ENCODE measurements around the gene PCDHGB1. TPM values are rescaled to one million over a fixed set of nuclear protein-coding genes. Genes with fewer than 3 reads are reported as not detected.

The PCDHGB1 gene
- total RNA-seq, 1 experiment from 2014 or later, result 5.6 TPM

DNA sequence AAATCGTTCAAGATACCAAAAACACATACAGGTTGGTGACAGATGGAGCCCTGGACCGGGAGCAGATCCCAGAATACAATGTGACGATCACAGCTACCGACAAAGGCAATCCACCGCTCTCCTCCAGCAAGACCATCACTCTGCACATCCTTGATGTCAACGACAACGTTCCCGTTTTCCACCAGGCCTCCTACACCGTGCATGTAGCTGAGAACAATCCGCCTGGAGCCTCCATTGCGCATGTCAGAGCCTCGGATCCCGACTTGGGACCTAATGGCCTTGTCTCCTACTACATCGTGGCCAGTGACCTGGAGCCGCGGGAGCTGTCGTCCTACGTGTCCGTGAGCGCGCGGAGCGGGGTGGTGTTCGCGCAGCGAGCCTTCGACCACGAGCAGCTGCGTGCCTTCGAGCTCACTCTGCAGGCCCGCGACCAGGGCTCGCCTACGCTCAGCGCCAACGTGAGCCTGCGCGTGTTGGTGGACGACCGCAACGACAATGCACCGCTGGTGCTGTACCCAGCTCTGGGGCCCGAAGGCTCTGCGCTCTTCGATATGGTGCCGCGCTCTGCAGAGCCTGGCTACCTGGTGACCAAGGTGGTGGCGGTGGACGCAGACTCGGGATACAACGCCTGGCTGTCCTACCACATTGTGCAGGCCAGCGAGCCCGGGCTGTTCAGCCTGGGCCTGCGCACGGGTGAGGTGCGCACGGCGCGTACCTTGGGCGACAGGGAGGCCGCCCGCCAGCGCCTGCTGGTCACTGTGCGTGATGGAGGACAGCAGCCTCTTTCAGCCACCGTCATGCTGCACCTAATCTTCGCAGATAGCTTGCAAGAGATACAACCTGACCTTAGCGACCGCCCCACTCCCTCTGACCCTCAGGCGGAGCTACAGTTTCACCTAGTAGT is 21.9 kb downstream of the PCDHGB1 start:
- POLR2A ChIA-PET, result no interaction called here
- Mint-ChIP-seq H3K9me3 (peaks cover 55% of the 10 kb centered on the region), H3K4me1 (peaks cover 5% of the 10 kb centered on the region), H3K4me3 (no peak overlapping the region), H3K27me3 (ENCODE audit: low read depth) (peaks cover 9% of the 10 kb centered on the region), H3K27ac (no peak overlapping the region), H3K36me3 (peaks cover 56% of the 10 kb centered on the region)
- ATAC-seq (no peak), DNase-seq (ENCODE audit: low spot score) (no peak)
- CTCF ChIA-PET, result interaction anchor here (1.0 to 3.5 kb wide), 10 partner anchors 16 to 192 kb away, joined by 3 to 37 read pairs (median 8); partner anchors contain the start of genes PCDHB14, PCDHB16, PCDHGA10 and PCDHGA2
- TF ChIP-seq, protein P1, sequence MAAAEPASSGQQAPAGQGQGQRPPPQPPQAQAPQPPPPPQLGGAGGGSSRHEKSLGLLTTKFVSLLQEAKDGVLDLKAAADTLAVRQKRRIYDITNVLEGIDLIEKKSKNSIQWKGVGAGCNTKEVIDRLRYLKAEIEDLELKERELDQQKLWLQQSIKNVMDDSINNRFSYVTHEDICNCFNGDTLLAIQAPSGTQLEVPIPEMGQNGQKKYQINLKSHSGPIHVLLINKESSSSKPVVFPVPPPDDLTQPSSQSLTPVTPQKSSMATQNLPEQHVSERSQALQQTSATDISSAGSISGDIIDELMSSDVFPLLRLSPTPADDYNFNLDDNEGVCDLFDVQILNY (CRISPR knock-in tag; IDR thresholded peaks at IDR 0.05), result no peak
- no peak for TF ChIP-seq ZNF219 (CRISPR knock-in tag; IDR thresholded peaks at IDR 0.05; ENCODE audit: borderline replicate concordance)
- TF ChIP-seq NR3C1 (CRISPR knock-in tag; conservative IDR thresholded peaks at IDR 0.05; ENCODE audit: low read depth), result no peak
- no peak for TF ChIP-seq ZNF423 (CRISPR knock-in tag; IDR thresholded peaks at IDR 0.05)
- TF ChIP-seq, protein P2, sequence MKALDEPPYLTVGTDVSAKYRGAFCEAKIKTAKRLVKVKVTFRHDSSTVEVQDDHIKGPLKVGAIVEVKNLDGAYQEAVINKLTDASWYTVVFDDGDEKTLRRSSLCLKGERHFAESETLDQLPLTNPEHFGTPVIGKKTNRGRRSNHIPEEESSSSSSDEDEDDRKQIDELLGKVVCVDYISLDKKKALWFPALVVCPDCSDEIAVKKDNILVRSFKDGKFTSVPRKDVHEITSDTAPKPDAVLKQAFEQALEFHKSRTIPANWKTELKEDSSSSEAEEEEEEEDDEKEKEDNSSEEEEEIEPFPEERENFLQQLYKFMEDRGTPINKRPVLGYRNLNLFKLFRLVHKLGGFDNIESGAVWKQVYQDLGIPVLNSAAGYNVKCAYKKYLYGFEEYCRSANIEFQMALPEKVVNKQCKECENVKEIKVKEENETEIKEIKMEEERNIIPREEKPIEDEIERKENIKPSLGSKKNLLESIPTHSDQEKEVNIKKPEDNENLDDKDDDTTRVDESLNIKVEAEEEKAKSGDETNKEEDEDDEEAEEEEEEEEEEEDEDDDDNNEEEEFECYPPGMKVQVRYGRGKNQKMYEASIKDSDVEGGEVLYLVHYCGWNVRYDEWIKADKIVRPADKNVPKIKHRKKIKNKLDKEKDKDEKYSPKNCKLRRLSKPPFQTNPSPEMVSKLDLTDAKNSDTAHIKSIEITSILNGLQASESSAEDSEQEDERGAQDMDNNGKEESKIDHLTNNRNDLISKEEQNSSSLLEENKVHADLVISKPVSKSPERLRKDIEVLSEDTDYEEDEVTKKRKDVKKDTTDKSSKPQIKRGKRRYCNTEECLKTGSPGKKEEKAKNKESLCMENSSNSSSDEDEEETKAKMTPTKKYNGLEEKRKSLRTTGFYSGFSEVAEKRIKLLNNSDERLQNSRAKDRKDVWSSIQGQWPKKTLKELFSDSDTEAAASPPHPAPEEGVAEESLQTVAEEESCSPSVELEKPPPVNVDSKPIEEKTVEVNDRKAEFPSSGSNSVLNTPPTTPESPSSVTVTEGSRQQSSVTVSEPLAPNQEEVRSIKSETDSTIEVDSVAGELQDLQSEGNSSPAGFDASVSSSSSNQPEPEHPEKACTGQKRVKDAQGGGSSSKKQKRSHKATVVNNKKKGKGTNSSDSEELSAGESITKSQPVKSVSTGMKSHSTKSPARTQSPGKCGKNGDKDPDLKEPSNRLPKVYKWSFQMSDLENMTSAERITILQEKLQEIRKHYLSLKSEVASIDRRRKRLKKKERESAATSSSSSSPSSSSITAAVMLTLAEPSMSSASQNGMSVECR (CRISPR knock-in tag; IDR thresholded peaks at IDR 0.05; ENCODE audit: borderline replicate concordance), result no peak
- TF ChIP-seq, protein P3, sequence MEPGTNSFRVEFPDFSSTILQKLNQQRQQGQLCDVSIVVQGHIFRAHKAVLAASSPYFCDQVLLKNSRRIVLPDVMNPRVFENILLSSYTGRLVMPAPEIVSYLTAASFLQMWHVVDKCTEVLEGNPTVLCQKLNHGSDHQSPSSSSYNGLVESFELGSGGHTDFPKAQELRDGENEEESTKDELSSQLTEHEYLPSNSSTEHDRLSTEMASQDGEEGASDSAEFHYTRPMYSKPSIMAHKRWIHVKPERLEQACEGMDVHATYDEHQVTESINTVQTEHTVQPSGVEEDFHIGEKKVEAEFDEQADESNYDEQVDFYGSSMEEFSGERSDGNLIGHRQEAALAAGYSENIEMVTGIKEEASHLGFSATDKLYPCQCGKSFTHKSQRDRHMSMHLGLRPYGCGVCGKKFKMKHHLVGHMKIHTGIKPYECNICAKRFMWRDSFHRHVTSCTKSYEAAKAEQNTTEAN (CRISPR knock-in tag; IDR thresholded peaks at IDR 0.05), result no peak
- TF ChIP-seq ESRRA (CRISPR knock-in tag; IDR thresholded peaks at IDR 0.05; ENCODE audit: borderline replicate concordance), result no peak
- TF ChIP-seq, protein P4, sequence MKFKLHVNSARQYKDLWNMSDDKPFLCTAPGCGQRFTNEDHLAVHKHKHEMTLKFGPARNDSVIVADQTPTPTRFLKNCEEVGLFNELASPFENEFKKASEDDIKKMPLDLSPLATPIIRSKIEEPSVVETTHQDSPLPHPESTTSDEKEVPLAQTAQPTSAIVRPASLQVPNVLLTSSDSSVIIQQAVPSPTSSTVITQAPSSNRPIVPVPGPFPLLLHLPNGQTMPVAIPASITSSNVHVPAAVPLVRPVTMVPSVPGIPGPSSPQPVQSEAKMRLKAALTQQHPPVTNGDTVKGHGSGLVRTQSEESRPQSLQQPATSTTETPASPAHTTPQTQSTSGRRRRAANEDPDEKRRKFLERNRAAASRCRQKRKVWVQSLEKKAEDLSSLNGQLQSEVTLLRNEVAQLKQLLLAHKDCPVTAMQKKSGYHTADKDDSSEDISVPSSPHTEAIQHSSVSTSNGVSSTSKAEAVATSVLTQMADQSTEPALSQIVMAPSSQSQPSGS (CRISPR knock-in tag; IDR thresholded peaks at IDR 0.05; ENCODE audit: borderline replicate concordance, low read depth), result no peak
- TF ChIP-seq, protein P5, sequence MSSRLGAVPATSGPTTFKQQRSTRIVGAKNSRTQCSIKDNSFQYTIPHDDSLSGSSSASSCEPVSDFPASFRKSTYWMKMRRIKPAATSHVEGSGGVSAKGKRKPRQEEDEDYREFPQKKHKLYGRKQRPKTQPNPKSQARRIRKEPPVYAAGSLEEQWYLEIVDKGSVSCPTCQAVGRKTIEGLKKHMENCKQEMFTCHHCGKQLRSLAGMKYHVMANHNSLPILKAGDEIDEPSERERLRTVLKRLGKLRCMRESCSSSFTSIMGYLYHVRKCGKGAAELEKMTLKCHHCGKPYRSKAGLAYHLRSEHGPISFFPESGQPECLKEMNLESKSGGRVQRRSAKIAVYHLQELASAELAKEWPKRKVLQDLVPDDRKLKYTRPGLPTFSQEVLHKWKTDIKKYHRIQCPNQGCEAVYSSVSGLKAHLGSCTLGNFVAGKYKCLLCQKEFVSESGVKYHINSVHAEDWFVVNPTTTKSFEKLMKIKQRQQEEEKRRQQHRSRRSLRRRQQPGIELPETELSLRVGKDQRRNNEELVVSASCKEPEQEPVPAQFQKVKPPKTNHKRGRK (CRISPR knock-in tag; IDR thresholded peaks at IDR 0.05; ENCODE audit: borderline replicate concordance), result no peak
- no peak for TF ChIP-seq ZNF671 (CRISPR knock-in tag; IDR thresholded peaks at IDR 0.05)
- TF ChIP-seq GTF2I (CRISPR knock-in tag; conservative IDR thresholded peaks at IDR 0.05), result no peak
- TF ChIP-seq, protein P6, sequence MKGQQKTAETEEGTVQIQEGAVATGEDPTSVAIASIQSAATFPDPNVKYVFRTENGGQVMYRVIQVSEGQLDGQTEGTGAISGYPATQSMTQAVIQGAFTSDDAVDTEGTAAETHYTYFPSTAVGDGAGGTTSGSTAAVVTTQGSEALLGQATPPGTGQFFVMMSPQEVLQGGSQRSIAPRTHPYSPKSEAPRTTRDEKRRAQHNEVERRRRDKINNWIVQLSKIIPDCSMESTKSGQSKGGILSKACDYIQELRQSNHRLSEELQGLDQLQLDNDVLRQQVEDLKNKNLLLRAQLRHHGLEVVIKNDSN (CRISPR knock-in tag; IDR thresholded peaks at IDR 0.05), result no peak

All from WTC11 (cell line).